HepG2 (cell line): ENCODE results near the gene TH. TPM values are rescaled to one million over a fixed set of nuclear protein-coding genes. Genes with fewer than 3 reads are reported as not detected.
A peak's percentile ranks its signal among the peaks of the same experiment; 100 is the strongest.

ENCODE experiments used
- ATAC-seq: fragments of 200-7000 bp; cut with Tn5 transposase; 3 replicates; pipeline ENCODE4 v1.9.1; 2020; ENCODE audit warnings: mild to moderate bottlenecking, moderate library complexity
- BruUV-seq: library from RNA; stranded (reverse); fragments of 400-500 nt; replicated peaks from 2 replicates; lab custom pipeline; 2021; lab: Mats Ljungman, UMichigan
- CTCF ChIA-PET: fragments of 300-600 bp; formaldehyde crosslinking; extraction: SDS; loops from one replicate; lab custom pipeline; 2021; ENCODE audit warnings: low total read pairs, inconsistent platforms, low intra/inter-chr PET ratio; lab: Yijun Ruan, JAX
- POLR2A ChIA-PET: fragments of 350-600 bp; sonication (Branson Sonifier 250); formaldehyde crosslinking; loops from one replicate; lab custom pipeline; 2020; ENCODE audit warnings: antibody characterized with exemption, inconsistent platforms; lab: Yijun Ruan, JAX
- DNase-seq: peaks from one replicate; pipeline ENCODE4 v3.0.0-alpha.2; 2015; ENCODE audit warnings: low spot score
- FAIRE-seq: peaks from 3 replicates; lab custom pipeline; 2011; peaks lifted over from hg19 to GRCh38; lab: Jason Lieb, UNC
- H2AFZ ChIP-seq: one replicate; pipeline ENCODE4 v1.6.1; 2011; ENCODE audit warnings: low read length, inconsistent platforms
- H3K27ac ChIP-seq: fragments of 300-600 bp; 3 replicates; pipeline ENCODE4 v1.8.0; 2011; ENCODE audit warnings: mixed run types, mild to moderate bottlenecking, mixed read lengths, low read length, inconsistent platforms; ENCODE audit not compliant: insufficient read depth; ENCODE audit errors: extremely low read length
- H3K27me3 ChIP-seq, 2 experiments: fragments of 200-600 bp in 1 of 2; 2 replicates in 1 of 2; 3 replicates in 1 of 2; pipeline versions ENCODE4 v1.6.0 to v1.8.0; 2011; ENCODE audit warnings: low read length in 2 of 2, mild to moderate bottlenecking in 2 of 2, moderate library complexity in 2 of 2, inconsistent platforms in 1 of 2; ENCODE audit not compliant: insufficient read depth in 2 of 2, control insufficient read depth in 1 of 2
- H3K36me3 ChIP-seq, 2 experiments: fragments of 200-600 bp in 1 of 2; replicated peaks in 1 of 2; 2 replicates in 1 of 2; 3 replicates in 1 of 2; pipeline versions ENCODE4 v1.5.1 to v1.8.0; 2011; ENCODE audit warnings: low read length in 2 of 2, inconsistent platforms in 1 of 2; ENCODE audit not compliant: insufficient read depth in 2 of 2, control insufficient read depth in 1 of 2
- H3K4me1 ChIP-seq: 2 replicates; pipeline ENCODE4 v1.5.1; 2012; ENCODE audit warnings: low read length, inconsistent platforms; ENCODE audit not compliant: insufficient read depth
- H3K4me2 ChIP-seq: 2 replicates; pipeline ENCODE4 v1.6.0; 2011; ENCODE audit warnings: low read depth, low read length, inconsistent platforms
- H3K4me3 ChIP-seq, 3 experiments: fragments of 200-600 bp in 1 of 3; sonication (generic), shearing (Covaris generic) in 1 of 3; replicated peaks in 1 of 3; 2 replicates each; pipeline ENCODE4 v1.5.1; 2011 to 2016; ENCODE audit warnings: low read length in 3 of 3, inconsistent platforms in 2 of 3, low read depth in 2 of 3, mild to moderate bottlenecking in 2 of 3, control low read depth in 1 of 3, mixed read lengths in 1 of 3; ENCODE audit not compliant: insufficient read depth in 1 of 3
- H3K79me2 ChIP-seq: one replicate; pipeline ENCODE4 v1.6.1; 2011; ENCODE audit warnings: low read length, inconsistent platforms; ENCODE audit not compliant: insufficient read depth
- H3K9ac ChIP-seq: 2 replicates; pipeline ENCODE4 v1.6.0; 2011; ENCODE audit warnings: mild to moderate bottlenecking, low read depth, low read length, inconsistent platforms; ENCODE audit not compliant: insufficient read depth
- H3K9me3 ChIP-seq: 2 replicates; pipeline ENCODE4 v1.5.1; 2012; ENCODE audit warnings: mild to moderate bottlenecking, low read length
- H4K20me1 ChIP-seq: 2 replicates; pipeline ENCODE4 v1.6.0; 2011; ENCODE audit warnings: inconsistent platforms, mild to moderate bottlenecking, low read length, moderate library complexity; ENCODE audit not compliant: insufficient read depth
- AHDC1 ChIP-seq: sonication (generic); formaldehyde crosslinking; IDR thresholded peaks from 2 replicates; pipeline ENCODE4 v1.5.1; 2020; ENCODE audit warnings: mild to moderate bottlenecking, missing genetic modification reagents, borderline replicate concordance
- ARHGAP35 ChIP-seq: sonication (generic); formaldehyde crosslinking; IDR thresholded peaks from 2 replicates; pipeline ENCODE4 v1.9.0; 2022; ENCODE audit warnings: mild to moderate bottlenecking, inconsistent platforms, moderate library complexity, missing genetic modification reagents, borderline replicate concordance
- ASH2L ChIP-seq: fragments of 300-600, 200-600 bp; sonication (generic); IDR thresholded peaks from 2 replicates; pipeline ENCODE4 v1.7.0; 2017; ENCODE audit warnings: low read depth, mild to moderate bottlenecking, moderate library complexity, mixed read lengths, low read length; ENCODE audit not compliant: insufficient read length
- CREB1 ChIP-seq, 2 experiments: fragments of 450-650 bp in 1 of 2; IDR thresholded peaks; 2 replicates each; pipeline ENCODE4 v1.6.1; 2016 to 2017; ENCODE audit warnings: control low read depth in 1 of 2, mild to moderate bottlenecking in 1 of 2, missing compliant biosample characterization in 1 of 2, missing genetic modification characterization in 1 of 2
- HNRNPL ChIP-seq: fragments of 200-400 bp; formaldehyde crosslinking; IDR thresholded peaks from 2 replicates; pipeline ENCODE4 v1.6.1; 2017; ENCODE audit warnings: mild to moderate bottlenecking, low read depth, low read length
- MAFG ChIP-seq: sonication (generic); formaldehyde crosslinking; IDR thresholded peaks from 2 replicates; pipeline ENCODE4 v1.5.1; 2020; ENCODE audit warnings: mild to moderate bottlenecking, missing genetic modification reagents
- PHF8 ChIP-seq: sonication (generic); formaldehyde crosslinking; IDR thresholded peaks from 2 replicates; pipeline ENCODE4 v1.5.0; 2020; ENCODE audit warnings: missing genetic modification reagents
- RBM22 ChIP-seq: fragments of 200-400 bp; formaldehyde crosslinking; optimal IDR thresholded peaks from 2 replicates; pipeline ENCODE3; 2017; ENCODE audit warnings: mild to moderate bottlenecking, low read length, moderate library complexity
- SOX13 ChIP-seq, 3 experiments: fragments of 450-650 bp in 1 of 3; sonication (generic) in 1 of 3; formaldehyde crosslinking in 1 of 3; IDR thresholded peaks in 2 of 3; conservative IDR thresholded peaks in 1 of 3; 2 replicates each; pipeline versions ENCODE4 v1.5.0 to v1.6.1; 2016 to 2020; ENCODE audit warnings: antibody characterized with exemption in 1 of 3, mild to moderate bottlenecking in 1 of 3, missing compliant biosample characterization in 1 of 3, missing genetic modification reagents in 1 of 3, moderate library complexity in 1 of 3
- ZFP62 ChIP-seq: sonication (generic); formaldehyde crosslinking; IDR thresholded peaks from 2 replicates; pipeline ENCODE4 v1.4.0; 2020; ENCODE audit warnings: missing genetic modification reagents
- ZFP90 ChIP-seq: sonication (generic); formaldehyde crosslinking; IDR thresholded peaks from 2 replicates; pipeline ENCODE4 v1.8.0; 2022; ENCODE audit warnings: missing genetic modification reagents, mild to moderate bottlenecking, inconsistent platforms, borderline replicate concordance
- ZNF205 ChIP-seq: IDR thresholded peaks from 2 replicates; pipeline ENCODE4 v1.6.1; 2018; ENCODE audit warnings: missing biosample characterization, missing genetic modification reagents
- ZNF232 ChIP-seq: sonication (generic); formaldehyde crosslinking; IDR thresholded peaks from 2 replicates; pipeline ENCODE4 v1.4.0; 2020; ENCODE audit warnings: missing genetic modification reagents, borderline replicate concordance
- ZNF282 ChIP-seq: fragments of 450-650 bp; IDR thresholded peaks from 2 replicates; pipeline ENCODE4 v1.6.1; 2018; ENCODE audit not compliant: partially characterized antibody
- ZNF333 ChIP-seq: sonication (generic); formaldehyde crosslinking; IDR thresholded peaks from 2 replicates; pipeline ENCODE4 v1.4.0; 2020; ENCODE audit warnings: mild to moderate bottlenecking, missing genetic modification reagents, borderline replicate concordance
- ZNF782 ChIP-seq: sonication (generic); formaldehyde crosslinking; IDR thresholded peaks from 2 replicates; pipeline ENCODE4 v1.4.0; 2020; ENCODE audit warnings: missing genetic modification reagents, mild to moderate bottlenecking, borderline replicate concordance
- WGBS: methylation state at CpG from one replicate; pipeline ENCODE4 v1.1.6; 2017; ENCODE audit warnings: low lambda C conversion rate; 5-methylcytosine and 5-hydroxymethylcytosine counted together
- in situ Hi-C: cut with HindIII; loops from 2 replicates; pipeline ENCODE4 v1.10.0; 2017; ENCODE audit warnings: low pct_unique_long_range_greater_than_20kb; ENCODE audit not compliant: extremely low pct_ligation_motif_present
- intact Hi-C: fragments of 100-400 bp; cut with micrococcal nuclease; formaldehyde crosslinking; loops from one replicate; pipeline ENCODE4 v1.10.0; 2022; ENCODE audit not compliant: unreplicated experiment
- polyA plus RNA-seq, 8 experiments: library from polyadenylated mRNA; depleted of rRNA in 3 of 8; stranded (reverse) in 7 of 8; unstranded in 1 of 8; fragments of >200 nt; fragmentation: Illumina TruSeq in 4 of 8; extraction: Trizol in 4 of 8; gene quantifications; 2 replicates each; pipeline versions ENCODE4 v1.2.1 to v1.2.3, GENCODE V29; 2011 to 2016; ENCODE audit warnings: low read depth in 4 of 8, missing spikeins in 1 of 8, mixed read lengths in 1 of 8; ENCODE audit not compliant: insufficient read depth in 1 of 8
- total RNA-seq, 5 experiments: library from RNA; depleted of rRNA; stranded (reverse); fragments of >200 nt; fragmentation: Illumina TruSeq; extraction: Trizol; gene quantifications; 2 replicates each; pipeline ENCODE4 v1.2.3, GENCODE V29; 2016; ENCODE audit warnings: low read depth in 1 of 5

TH gene
- total and polyA plus RNA-seq, 2 of the 13 experiments (the other 11 are each of a cell fraction or from before 2014, with no cell fraction given) = 0.36 TPM; not detected in 1

DNA sequence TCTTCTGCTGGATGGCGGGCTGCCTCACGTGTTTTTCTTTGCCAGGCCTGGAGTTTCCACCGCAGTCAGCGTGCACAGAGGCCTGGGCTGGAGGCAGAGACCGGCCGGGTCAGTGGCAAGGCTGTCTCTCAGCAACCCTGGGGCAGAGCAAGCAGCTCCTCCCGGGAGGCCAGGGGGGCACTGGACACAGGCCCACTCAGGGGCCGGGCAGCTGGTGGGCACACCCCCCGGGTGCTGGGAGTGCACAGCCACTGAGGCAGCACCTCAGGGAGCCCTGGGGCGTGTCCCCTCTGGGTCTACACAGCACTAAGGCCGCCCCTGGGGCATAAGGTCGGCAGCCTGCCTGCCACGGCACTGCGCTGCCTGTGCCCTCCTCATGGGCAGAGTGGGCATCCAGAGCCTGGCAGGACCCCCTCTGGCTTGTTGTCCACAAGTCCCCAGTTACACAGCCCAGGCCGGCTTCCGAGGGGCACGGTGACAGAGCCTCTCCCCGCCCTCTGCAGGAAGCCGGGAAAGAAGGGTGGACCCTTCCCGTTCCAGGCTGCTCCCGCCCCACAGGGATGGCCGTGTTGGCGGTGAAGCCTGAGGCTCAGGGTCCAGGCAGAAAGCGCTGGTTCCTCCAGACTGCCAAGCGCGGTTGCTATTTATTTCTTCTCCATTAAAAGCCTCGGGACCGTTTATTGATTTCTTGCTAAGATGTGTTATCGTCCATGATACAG lies 18.5 kb upstream of the TH start (continued):
- TF ChIP-seq CREB1 (IDR thresholded peaks at IDR 0.05) (no peak), CREB1 (CRISPR knock-in tag; IDR thresholded peaks at IDR 0.05) (no peak), ZFP90 (CRISPR knock-in tag) (no peak), ZFP62 (CRISPR knock-in tag) (no peak), ARHGAP35 (CRISPR knock-in tag) (no peak), ZNF333 (no peak), HNRNPL (peak; percentile 80)

GRCh38 chr11:2188745-2189144 lies 17.1 kb upstream of the TH start:
- Histone ChIP-seq H3K9ac (no peak overlapping the region), H3K27me3 (peaks cover 10 to 74% of the 10 kb centered on the region in 2 experiments), H3K4me3 (no peak overlapping the region), H3K4me2 (no peak overlapping the region), H3K79me2 (no peaks in the 10 kb centered on the region), H2AFZ (no peak overlapping the region), H3K36me3 (no peaks in the 10 kb centered on the region), H3K4me1 (peaks cover 10% of the 10 kb centered on the region), H3K9me3 (no peaks in the 10 kb centered on the region), H4K20me1 (no peaks in the 10 kb centered on the region), H3K27ac (no peak overlapping the region)
- DNase-seq (no peak), ATAC-seq (no peak), FAIRE-seq (no peak)
- 70% methylated on average over 14 of the region's 19 CpGs for WGBS
- CTCF ChIA-PET = no interaction called here
- POLR2A ChIA-PET = no interaction called here
- BruUV-seq = no TSS peak
- in situ Hi-C loops (no loop called here), intact Hi-C loops (no loop called here)
- TF ChIP-seq ZNF205 (CRISPR knock-in tag) (no peak), ZNF782 (CRISPR knock-in tag) (no peak), AHDC1 (CRISPR knock-in tag) (no peak), MAFG (no peak), ZNF232 (CRISPR knock-in tag) (no peak), SOX13 (IDR thresholded peaks at IDR 0.05) (no peak), SOX13 (CRISPR knock-in tag; conservative IDR thresholded peaks at IDR 0.05 in 1 of 2, IDR thresholded peaks at IDR 0.05 in 1 of 2) (no peak), PHF8 (CRISPR knock-in tag) (no peak), ZNF282 (no peak), RBM22 (no peak), ASH2L (no peak)
